ENCODE data around the gene POU2AF2. TPM values are rescaled to one million over a fixed set of nuclear protein-coding genes. Genes with fewer than 3 reads are reported as not detected.

Gene POU2AF2
- polyA plus RNA-seq, 3 donors = not detected

DNA sequence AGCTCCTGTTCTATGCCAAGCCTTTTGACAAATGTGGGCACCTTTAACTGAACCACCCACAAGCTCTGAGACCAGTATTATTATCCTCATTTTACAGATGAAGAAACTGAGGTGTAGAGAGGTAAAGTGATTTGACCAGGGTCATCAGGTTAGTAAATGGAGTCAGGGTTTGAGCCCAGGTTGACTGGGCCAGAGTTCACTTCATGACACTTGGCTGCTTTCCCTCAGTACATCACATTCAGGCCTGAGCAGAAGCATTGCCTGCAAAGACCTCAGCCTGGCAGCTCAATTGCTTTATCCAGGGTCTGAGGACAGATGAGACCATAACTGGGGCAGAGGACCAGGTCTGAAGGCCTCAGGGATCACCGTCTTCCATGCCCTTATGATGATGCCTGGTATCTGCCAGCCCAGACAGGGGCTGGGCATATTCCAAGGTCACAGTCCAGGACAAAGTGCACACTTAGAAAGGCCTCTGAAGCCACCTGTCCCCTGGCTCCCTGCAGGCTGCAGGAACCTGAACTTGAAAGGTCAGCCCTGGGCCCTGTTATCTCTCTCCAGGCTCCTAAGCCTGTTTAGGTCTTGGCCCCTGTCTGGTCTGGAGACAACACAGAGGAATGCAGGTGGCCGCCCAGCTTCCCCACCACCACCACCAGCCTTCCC, 84.8 kb downstream of the POU2AF2 start:
- DNase-seq = no peak

DNA sequence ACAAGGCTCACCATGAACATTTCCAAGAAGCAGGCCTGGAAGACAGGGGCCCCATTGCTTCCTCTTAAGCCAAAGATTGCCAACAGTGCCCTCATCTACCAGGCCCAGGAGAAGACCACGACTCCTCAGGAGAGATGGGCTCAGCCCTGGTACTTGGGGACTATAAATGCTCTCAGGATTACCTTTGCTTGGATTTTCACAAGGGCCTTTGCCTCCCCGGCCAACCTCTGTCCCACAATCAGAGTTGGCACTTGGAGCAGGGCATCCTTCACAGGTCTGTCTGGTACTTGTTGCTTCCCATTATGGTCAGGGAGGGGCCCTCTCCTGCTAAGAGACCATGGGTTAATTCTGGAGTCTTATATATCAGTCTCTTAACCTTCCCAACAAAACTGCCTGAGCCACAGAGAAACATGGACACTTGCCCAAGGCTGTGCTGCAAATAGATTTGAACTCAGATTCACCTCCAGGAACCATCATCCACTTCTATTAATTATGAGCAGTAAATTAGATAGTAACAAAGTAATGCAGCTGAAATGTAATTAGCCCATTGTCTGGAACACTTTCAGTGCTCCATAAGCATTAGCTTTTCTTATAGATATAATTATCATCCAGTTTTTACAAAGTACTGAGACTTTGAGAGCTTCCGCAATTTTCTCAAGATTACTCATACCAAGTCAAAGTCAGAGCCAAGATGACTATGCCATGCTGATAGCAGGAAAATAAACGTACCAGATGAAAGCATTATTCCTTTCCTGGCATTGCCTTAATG, 86.4 kb downstream of the POU2AF2 start:
- DNase-seq = no peak

DNA sequence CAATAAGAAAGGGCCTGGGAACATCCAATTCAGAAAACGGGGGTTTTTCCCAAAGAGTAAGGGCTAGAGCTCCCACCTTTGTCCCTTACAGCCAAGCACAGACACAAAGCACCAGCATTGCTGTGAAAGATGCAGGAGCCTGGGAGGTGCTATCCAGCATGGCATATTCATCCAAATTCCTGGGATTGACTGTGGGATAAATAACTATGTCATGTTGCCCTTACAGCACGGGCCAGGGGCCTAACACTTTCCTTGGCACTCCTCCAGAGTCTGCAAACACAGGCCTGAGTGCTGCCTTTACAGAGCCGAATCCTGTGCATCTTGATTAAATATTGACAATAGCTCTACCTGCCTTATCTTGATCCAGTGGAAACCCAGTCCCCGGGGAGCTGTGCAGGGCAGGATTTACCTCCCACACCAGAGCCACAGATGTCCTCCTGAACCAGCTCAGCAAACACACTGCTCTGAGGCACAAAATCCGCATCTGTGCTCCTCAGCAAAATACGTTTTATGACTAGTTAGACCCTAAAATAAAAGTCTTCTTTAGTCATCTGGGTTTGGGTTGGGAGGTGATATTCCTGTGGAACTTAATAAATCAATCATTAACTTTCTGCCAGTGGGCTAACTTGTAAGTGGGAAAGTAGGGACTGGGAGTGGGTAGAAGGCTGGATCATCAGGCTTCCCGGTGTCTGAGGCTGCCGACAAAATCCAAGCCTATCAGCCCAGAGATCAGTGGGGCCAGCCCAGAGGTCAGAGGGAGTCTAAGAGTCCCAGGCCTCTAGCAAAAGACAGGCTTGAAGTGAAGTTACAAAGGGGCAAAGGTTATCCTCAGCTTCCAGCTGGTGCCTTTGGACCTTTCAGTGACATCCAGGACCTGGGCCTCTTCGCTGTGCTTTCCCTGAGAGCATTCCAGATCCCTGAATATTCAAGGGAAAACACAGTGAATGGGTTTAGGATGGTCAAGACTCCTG, 89.3 kb downstream of the POU2AF2 start:
- DNase-seq = no peak

DNA sequence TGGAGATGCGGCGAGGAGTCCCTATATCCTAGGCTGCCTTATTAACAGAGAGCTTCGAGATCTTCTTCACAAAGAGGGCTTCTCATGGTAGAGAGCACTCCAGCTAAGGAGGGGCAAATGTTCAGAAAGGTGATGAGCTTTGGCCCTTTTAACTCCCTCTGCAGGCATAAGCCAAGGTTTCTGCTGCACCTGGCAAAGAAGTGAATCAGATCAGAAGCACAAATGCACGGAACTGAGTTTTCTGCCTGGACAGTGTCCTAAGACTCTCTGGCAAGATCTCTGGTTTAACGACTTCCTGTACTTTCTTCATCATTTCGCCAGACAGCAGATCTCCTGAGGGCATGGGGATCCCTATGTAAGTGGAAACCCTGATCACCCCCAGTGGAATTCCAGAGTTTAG, 90.0 kb downstream of the POU2AF2 start:
- no peak for DNase-seq

Other genes starting within 250 kb of the POU2AF2 start
- gene POU2AF3, start 52.8 kb downstream of the POU2AF2 start, polyA plus RNA-seq (ENCODE audit: insufficient read length in 3 of 3) = 1 to 10 TPM; 8.9 to 9.7 (median 9.0) TPM
- 1 to 10 TPM in 1 of 3 donors, under 1 TPM in 2; 0.55 to 1.6 (median 0.56) TPM for gene POU2AF1, start 133.6 kb downstream of the POU2AF2 start, polyA plus RNA-seq (ENCODE audit: insufficient read length in 3 of 3)

All from renal pelvis (tissue), 4 donors.